GM18517 (cell line): ENCODE data around the gene AHSG.
"Not testable (repeated sequence)": the region's sequence is repeated elsewhere in the genome, so short reads cannot be mapped to it uniquely, and the experiment has no call there.

Source experiments
- ATAC-seq: cut with Tn5 transposase; IDR thresholded peaks from one replicate; pipeline ENCODE4 v1.9.1; 2021; ENCODE audit warnings: mild to moderate bottlenecking, moderate library complexity; ENCODE audit not compliant: unreplicated experiment

Gene AHSG

GRCh38 chr3:186614597-186615483, 2.0 kb downstream of the AHSG start:
- peak; percentile 57 for ATAC-seq

GRCh38 chr3:186616299-186616617, 3.4 kb downstream of the AHSG start:
- ATAC-seq = no peak

GRCh38 chr3:186617036-186617946, 4.4 kb downstream of the AHSG start:
- peak; percentile 90 for ATAC-seq

- no peak for ATAC-seq
Measured at GRCh38 chr3:186618318-186618938, 5.6 kb downstream of the AHSG start.

- ATAC-seq = no peak
Measured at GRCh38 chr3:186619787-186620212, 6.9 kb downstream of the AHSG start.

- ATAC-seq = no peak
Measured at GRCh38 chr3:186620213-186621092, 7.6 kb downstream of the AHSG start.

- no peak for ATAC-seq
Measured at GRCh38 chr3:186621894-186622650, 9.2 kb downstream of the AHSG start.

GRCh38 chr3:186622651-186623310, 9.9 kb downstream of the AHSG start:
- no peak for ATAC-seq

GRCh38 chr3:186624598-186624997, 11.7 kb downstream of the AHSG start:
- ATAC-seq = no peak

GRCh38 chr3:186625600-186626042, 12.8 kb downstream of the AHSG start:
- no peak for ATAC-seq

- no peak for ATAC-seq
Measured at GRCh38 chr3:186626254-186626847, 13.5 kb downstream of the AHSG start.

GRCh38 chr3:186627852-186628414, 15.1 kb downstream of the AHSG start:
- no peak for ATAC-seq

- ATAC-seq = no peak
Measured at GRCh38 chr3:186628756-186629155, 15.9 kb downstream of the AHSG start.

GRCh38 chr3:186630950-186631641, 18.2 kb downstream of the AHSG start:
- ATAC-seq = no peak

GRCh38 chr3:186633481-186633880, 20.6 kb downstream of the AHSG start:
- no peak for ATAC-seq

GRCh38 chr3:186634207-186634606, 21.3 kb downstream of the AHSG start:
- ATAC-seq = not testable (repeated sequence)

GRCh38 chr3:186635532-186635931, 22.7 kb downstream of the AHSG start:
- ATAC-seq = no peak

GRCh38 chr3:186636536-186636935, 23.7 kb downstream of the AHSG start:
- no peak for ATAC-seq
